Measurements from ENCODE around the gene SUSD1.
"Not testable (repeated sequence)": the region's sequence is repeated elsewhere in the genome, so short reads cannot be mapped to it uniquely, and the experiment has no call there.

- TF ChIP-seq CTCF (IDR thresholded peaks at IDR 0.05); POLR2A (IDR thresholded peaks at IDR 0.05; ENCODE audit: low read depth): not testable (repeated sequence)
Observed at GRCh38 chr9:112073639-112074173, 101.4 kb downstream of the SUSD1 start.
